ENCODE results near the gene HOXA6. TPM values are rescaled to one million over a fixed set of nuclear protein-coding genes. Genes with fewer than 3 reads are reported as not detected.
A peak's percentile ranks its signal among the peaks of the same experiment; 100 is the strongest.

The HOXA6 gene
- polyA plus RNA-seq, 2 of the 4 experiments (the other 2 are of a cell fraction): 0.90 to 2.1 TPM

GRCh38 chr7:27099453-27100370 lies 47.9 kb downstream of the HOXA6 start:
- ATAC-seq (no peak), FAIRE-seq (no peak), DNase-seq (ENCODE audit: low read depth in 1 of 2, low spot score in 1 of 2) (no peak)
- H3K27ac ChIP-seq: no peak overlapping the region
- ChIA-PET CTCF (interaction anchor here (0.8 to 3.8 kb wide), 5 partner anchors 9 to 239 kb away, joined by 3 to 17 read pairs (median 4); no protein-coding TSS in a partner anchor), POLR2A (interaction anchor here (1.2 kb wide), 1 partner anchor 36 kb away, joined by 5 read pairs; no protein-coding TSS in a partner anchor)
- peaks cover 18% of the 10 kb centered on the region for H3K4me1 ChIP-seq
- no peak overlapping the region for H3K4me3 ChIP-seq
- no peak overlapping the region for H3K4me2 ChIP-seq
- TF ChIP-seq NR3C1 (IDR thresholded peaks at IDR 0.05) (no peak), REST (IDR thresholded peaks at IDR 0.05) (0 out of 2 replicates have a peak, but pooled peaks have one; percentile 14)
- no peaks in the 10 kb centered on the region for H3K9me3 ChIP-seq
- WGBS (ENCODE audit: missing lambda C conversion rate): 85% methylated on average over 8 of the region's 8 CpGs

GRCh38 chr7:27098578-27099451 lies 48.8 kb downstream of the HOXA6 start:
- Histone ChIP-seq H3K4me2 (no peak overlapping the region), H3K9me3 (no peaks in the 10 kb centered on the region), H3K4me1 (peaks cover 18% of the 10 kb centered on the region), H3K27ac (no peak overlapping the region), H3K4me3 (no peak overlapping the region)
- no peak for FAIRE-seq
- WGBS (ENCODE audit: missing lambda C conversion rate): 93% methylated on average over 38 of the region's 38 CpGs
- ChIA-PET CTCF (interaction anchor here (0.9 to 3.8 kb wide), 9 partner anchors 7 to 245 kb away, joined by 3 to 20 read pairs (median 4); no protein-coding TSS in a partner anchor), POLR2A (interaction anchor here (0.5 to 3.4 kb wide), 4 partner anchors 10 to 235 kb away, joined by 3 to 20 read pairs (median 4); no protein-coding TSS in a partner anchor)
- TF ChIP-seq HEYL (CRISPR knock-in tag; IDR thresholded peaks at IDR 0.05): no peak
- no peak for TF ChIP-seq RAD21 (conservative IDR thresholded peaks at IDR 0.05 in 1 of 2, IDR thresholded peaks at IDR 0.05 in 1 of 2)
- TF ChIP-seq SREBF2 (IDR thresholded peaks at IDR 0.05): no peak
- no peak for TF ChIP-seq CHD4 (IDR thresholded peaks at IDR 0.05; ENCODE audit: borderline replicate concordance)
- no peak for TF ChIP-seq EP300 (IDR thresholded peaks at IDR 0.05)
- TF ChIP-seq FOSB (CRISPR knock-in tag; IDR thresholded peaks at IDR 0.05): no peak
- TF ChIP-seq HOXB13 (CRISPR knock-in tag; IDR thresholded peaks at IDR 0.05; ENCODE audit: low read depth): no peak
- TF ChIP-seq GATA3 (IDR thresholded peaks at IDR 0.05; ENCODE audit: borderline replicate concordance): no peak
- TF ChIP-seq FOXS1 (CRISPR knock-in tag; IDR thresholded peaks at IDR 0.05): no peak
- no peak for TF ChIP-seq NR3C1 (IDR thresholded peaks at IDR 0.05)
- DNase-seq (ENCODE audit: low read depth in 1 of 2, low spot score in 1 of 2): no peak
- no peak for ATAC-seq

GRCh38 chr7:27097686-27098577 lies 49.6 kb downstream of the HOXA6 start:
- peak overlapping the region; percentile 91 for H3K4me3 ChIP-seq
- ChIA-PET CTCF (interaction anchor here (0.6 to 3.8 kb wide), 13 partner anchors 8 to 1205 kb away, joined by 3 to 20 read pairs (median 3); no protein-coding TSS in a partner anchor), POLR2A (interaction anchor here (0.5 to 3.4 kb wide), 4 partner anchors 11 to 234 kb away, joined by 3 to 20 read pairs (median 7); no protein-coding TSS in a partner anchor)
- ATAC-seq: no peak
- H3K4me1 ChIP-seq: peaks cover 18% of the 10 kb centered on the region
- DNase-seq (ENCODE audit: low read depth in 1 of 2, low spot score in 1 of 2): no peak
- peak overlapping the region; percentile 82 for H3K4me2 ChIP-seq
- H3K27ac ChIP-seq: peak overlapping the region; percentile 91 to 93
- FAIRE-seq: no peak
- 86% methylated on average over 35 of the region's 35 CpGs for WGBS (ENCODE audit: missing lambda C conversion rate)
- TF ChIP-seq PHF8 (IDR thresholded peaks at IDR 0.05; ENCODE audit: borderline replicate concordance, low read depth) (no peak), TFCP2L1 (CRISPR knock-in tag; IDR thresholded peaks at IDR 0.05) (no peak), FOXS1 (CRISPR knock-in tag; IDR thresholded peaks at IDR 0.05) (no peak), NPAS2 (CRISPR knock-in tag; IDR thresholded peaks at IDR 0.05; ENCODE audit: borderline replicate concordance) (no peak), EHMT2 (IDR thresholded peaks at IDR 0.05; ENCODE audit: low read depth) (no peak), HOXA7 (CRISPR knock-in tag; IDR thresholded peaks at IDR 0.05) (no peak), ZSCAN20 (CRISPR knock-in tag; IDR thresholded peaks at IDR 0.05) (no peak)
- no peaks in the 10 kb centered on the region for H3K9me3 ChIP-seq
